Measurements from ENCODE around the gene EEF1G. TPM values are rescaled to one million over a fixed set of nuclear protein-coding genes. Genes with fewer than 3 reads are reported as not detected.

The EEF1G gene
- total RNA-seq, 2 experiments from 2014 or later: 991 to 999 TPM

DNA sequence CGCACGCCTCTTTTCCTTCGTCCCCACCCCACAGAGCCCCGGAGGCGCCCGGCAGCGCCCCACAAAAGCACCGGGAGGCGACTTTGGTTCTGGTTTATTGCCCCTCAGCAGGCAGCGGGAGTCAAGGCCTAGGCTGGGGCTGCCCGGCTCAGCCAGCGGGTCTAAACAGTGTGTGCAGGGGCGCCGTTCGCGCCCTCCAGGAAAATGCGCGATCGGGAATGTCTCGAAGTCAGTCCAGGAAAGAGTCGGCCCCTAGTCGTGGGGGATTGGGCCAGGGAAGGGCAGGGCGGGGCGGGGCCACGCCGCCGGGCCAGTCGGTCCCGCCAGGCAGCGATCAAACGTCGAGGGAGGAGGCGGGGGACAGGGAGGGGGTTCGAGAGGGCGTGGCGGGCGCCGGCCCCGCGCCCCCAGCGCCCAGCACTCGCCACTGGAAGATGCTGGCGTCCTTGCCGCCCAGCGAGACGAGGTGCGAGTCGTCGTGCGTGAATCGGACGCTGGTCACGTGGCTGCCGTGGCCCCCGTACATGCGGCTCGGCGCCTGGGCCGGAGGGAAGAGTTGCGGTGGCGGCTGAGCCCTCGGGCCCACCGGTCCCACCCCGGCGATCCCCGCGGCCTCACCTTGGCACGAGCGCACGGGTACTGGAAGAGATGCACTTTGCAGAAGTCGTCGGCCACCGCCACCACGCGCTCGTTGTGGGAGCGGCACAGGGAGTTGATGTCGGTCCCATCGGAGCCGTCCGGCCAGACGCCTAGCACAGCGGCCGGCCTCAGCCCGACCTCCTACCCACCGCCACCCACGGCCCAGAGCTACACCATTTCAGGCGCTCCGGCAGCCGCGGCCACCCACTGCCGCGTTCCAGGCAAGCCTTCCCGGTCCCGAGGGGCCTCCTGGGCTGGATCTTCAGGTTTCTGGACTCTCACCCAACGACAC is 28.7 kb upstream of the EEF1G start:
- POLR2A ChIA-PET: interaction anchor here (0.7 to 6.4 kb wide), 33 partner anchors 9 to 279 kb away, joined by 3 to 116 read pairs (median 6); partner anchors contain the start of genes AHNAK, B3GAT3, C11orf98 and CSKMT
- H3K27ac Mint-ChIP-seq: peak overlapping the region; percentile 88
- H3K36me3 Mint-ChIP-seq (ENCODE audit: low read depth): peaks cover 67% of the 10 kb centered on the region
- peaks cover 49% of the 10 kb centered on the region for H3K4me1 Mint-ChIP-seq
- no peaks in the 10 kb centered on the region for H3K27me3 Mint-ChIP-seq
- peak overlapping the region; percentile 85 for H3K4me3 Mint-ChIP-seq
- no peak for DNase-seq
- CTCF ChIA-PET: interaction anchor here (0.8 to 3.3 kb wide), 10 partner anchors 9 to 207 kb away, joined by 3 to 51 read pairs (median 6); partner anchors contain the start of genes B3GAT3, EEF1G, HNRNPUL2 and TTC9C
- H3K9me3 Mint-ChIP-seq: no peaks in the 10 kb centered on the region

DNA sequence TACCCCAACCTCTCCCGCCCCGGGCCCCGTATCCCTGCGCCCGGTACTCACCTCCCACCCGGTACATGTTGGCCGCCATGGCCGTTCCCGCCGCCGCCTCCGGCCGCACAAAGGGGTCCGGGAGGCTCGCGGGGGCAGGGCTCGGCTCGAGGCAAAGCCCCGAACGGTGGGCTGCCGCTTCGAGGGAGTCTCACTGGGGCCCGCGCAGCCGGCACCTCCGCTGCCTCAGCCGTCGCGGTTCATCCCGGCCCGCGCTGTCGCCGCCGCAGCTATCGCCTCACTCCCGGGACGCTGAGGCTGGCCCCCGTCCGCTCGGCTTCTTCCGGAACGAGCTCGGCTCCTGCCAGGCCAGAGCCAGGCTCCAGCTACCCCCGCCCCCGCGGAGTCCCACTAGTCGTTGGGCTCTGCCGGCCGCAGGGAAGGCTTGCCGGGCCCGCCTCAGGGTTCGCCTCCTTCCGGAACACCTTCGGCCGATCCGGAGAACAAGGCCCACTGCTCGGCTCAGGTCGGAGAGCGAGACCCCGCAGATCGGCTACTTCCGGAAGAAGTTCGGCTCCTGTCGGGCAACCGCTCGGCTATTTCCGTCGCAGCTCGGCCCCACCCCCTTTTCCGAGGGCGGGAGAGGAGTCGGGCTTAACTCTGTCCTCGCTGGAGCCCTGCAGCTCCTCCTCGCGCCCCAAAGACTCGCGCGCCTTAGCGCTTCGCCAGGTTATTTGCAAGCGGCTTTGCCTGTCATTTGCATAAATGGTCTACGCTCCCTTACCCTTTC is 27.9 kb upstream of the EEF1G start, which contains the start of gene MTA2:
MTA2 (minus strand) TSS at position 494 of the 769 bp plus-strand sequence; CDS start at position 79, 415 bp downstream.
- Mint-ChIP-seq H3K27ac (peak within 1 kb of the TSS; percentile 88), H3K27me3 (no peaks in the 10 kb centered on the region), H3K9me3 (no peaks in the 10 kb centered on the region), H3K4me1 (peaks cover 53% of the 10 kb centered on the region), H3K36me3 (ENCODE audit: low read depth) (peaks cover 69% of the 10 kb centered on the region), H3K4me3 (peak within 1 kb of the TSS; percentile 85)
- POLR2A ChIA-PET: interaction anchor here (0.7 to 6.4 kb wide), 34 partner anchors 10 to 280 kb away, joined by 3 to 116 read pairs (median 4); partner anchors contain the start of genes AHNAK, B3GAT3, C11orf98 and CSKMT
- peak; percentile 100 for DNase-seq
- CTCF ChIA-PET: interaction anchor here (0.8 to 3.3 kb wide), 10 partner anchors 10 to 206 kb away, joined by 3 to 51 read pairs (median 6); partner anchors contain the start of genes B3GAT3, EEF1G, HNRNPUL2 and TTC9C

DNA sequence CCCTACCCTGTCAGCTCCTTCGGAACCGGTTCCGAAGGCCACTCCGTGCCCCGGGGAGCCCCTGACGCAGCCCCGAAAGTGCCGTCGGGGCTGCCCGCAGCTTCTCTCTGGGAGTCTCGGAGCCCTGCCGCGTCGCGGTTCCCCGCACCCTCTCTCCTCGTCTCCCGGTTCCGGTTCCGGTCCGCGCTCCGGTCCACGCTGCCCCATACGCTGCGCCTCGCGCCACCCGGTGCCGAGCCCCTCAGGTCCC is 27.4 kb upstream of the EEF1G start:
- ChIA-PET CTCF (interaction anchor here (0.6 to 3.3 kb wide), 10 partner anchors 9 to 1154 kb away, joined by 3 to 51 read pairs (median 6); partner anchors contain the start of genes EEF1G, HNRNPUL2, TTC9C and TUT1), POLR2A (interaction anchor here (0.6 to 6.4 kb wide), 30 partner anchors 10 to 280 kb away, joined by 3 to 116 read pairs (median 6); partner anchors contain the start of genes B3GAT3, C11orf98, CSKMT and EEF1G)
- Mint-ChIP-seq H3K4me1 (peaks cover 54% of the 10 kb centered on the region), H3K27me3 (no peaks in the 10 kb centered on the region), H3K9me3 (no peaks in the 10 kb centered on the region), H3K27ac (peak overlapping the region; percentile 88), H3K4me3 (peak overlapping the region; percentile 85), H3K36me3 (ENCODE audit: low read depth) (peaks cover 71% of the 10 kb centered on the region)
- DNase-seq: peak; percentile 52

DNA sequence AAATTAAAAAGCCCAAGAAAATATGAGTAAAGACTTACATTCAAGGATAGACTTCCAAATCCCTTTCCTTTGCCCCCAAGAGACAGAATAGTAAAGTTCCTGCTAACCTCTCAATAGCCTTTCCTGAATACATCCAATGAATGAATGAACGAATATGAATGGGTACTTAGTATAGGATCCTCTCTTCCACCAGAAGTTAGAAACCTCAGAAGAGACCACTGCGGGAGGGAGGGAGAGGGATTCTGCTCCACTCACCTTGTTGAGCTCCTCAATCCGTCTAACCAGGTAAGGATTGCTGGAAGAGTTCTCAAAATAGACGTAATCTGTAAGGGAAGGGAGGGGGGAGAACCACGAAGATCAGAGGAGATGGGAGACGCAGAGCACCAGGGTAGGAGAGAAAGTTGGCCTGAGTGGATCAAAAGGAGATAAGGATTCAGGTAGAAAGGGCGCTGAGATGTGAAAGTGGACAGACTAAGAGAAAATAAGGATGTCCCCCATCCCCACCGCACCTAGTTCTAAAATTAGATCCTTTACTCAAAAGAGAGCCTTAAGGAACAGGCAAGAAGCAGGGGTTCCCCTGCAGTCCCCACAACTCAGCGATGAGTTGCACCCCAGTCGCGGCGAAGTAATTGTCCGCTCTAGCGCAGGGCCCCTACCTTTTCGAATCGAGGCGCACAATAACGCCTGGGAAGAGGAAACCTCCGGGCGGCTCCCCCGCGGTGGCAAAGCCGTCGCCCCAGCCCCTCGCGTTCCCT is 26.9 kb upstream of the EEF1G start:
- Mint-ChIP-seq H3K36me3 (ENCODE audit: low read depth) (peaks cover 74% of the 10 kb centered on the region), H3K27ac (peak overlapping the region; percentile 88), H3K4me3 (peak overlapping the region; percentile 85), H3K27me3 (no peaks in the 10 kb centered on the region), H3K4me1 (peaks cover 55% of the 10 kb centered on the region), H3K9me3 (no peaks in the 10 kb centered on the region)
- no peak for DNase-seq
- ChIA-PET POLR2A (interaction anchor here (0.6 to 6.4 kb wide), 28 partner anchors 9 to 281 kb away, joined by 3 to 116 read pairs (median 8); partner anchors contain the start of genes B3GAT3, C11orf98, CSKMT and EEF1G), CTCF (interaction anchor here (0.6 to 3.3 kb wide), 11 partner anchors 9 to 1153 kb away, joined by 3 to 51 read pairs (median 5); partner anchors contain the start of genes C11orf98, CSKMT, EEF1G and EML3)

- ChIA-PET CTCF (interaction anchor here (0.6 to 3.3 kb wide), 8 partner anchors 8 to 205 kb away, joined by 3 to 51 read pairs (median 5); partner anchors contain the start of genes C11orf98, CSKMT, EML3 and ROM1), POLR2A (interaction anchor here (0.8 to 6.4 kb wide), 26 partner anchors 9 to 255 kb away, joined by 3 to 116 read pairs (median 6); partner anchors contain the start of genes B3GAT3, C11orf98, CSKMT and EEF1G)
- Mint-ChIP-seq H3K27ac (peak overlapping the region; percentile 88), H3K4me3 (peak overlapping the region; percentile 85), H3K9me3 (no peaks in the 10 kb centered on the region), H3K36me3 (ENCODE audit: low read depth) (peaks cover 74% of the 10 kb centered on the region), H3K4me1 (peaks cover 60% of the 10 kb centered on the region), H3K27me3 (no peaks in the 10 kb centered on the region)
- no peak for DNase-seq
Measured at GRCh38 chr11:62599901-62600300, 26.2 kb upstream of the EEF1G start.

DNA sequence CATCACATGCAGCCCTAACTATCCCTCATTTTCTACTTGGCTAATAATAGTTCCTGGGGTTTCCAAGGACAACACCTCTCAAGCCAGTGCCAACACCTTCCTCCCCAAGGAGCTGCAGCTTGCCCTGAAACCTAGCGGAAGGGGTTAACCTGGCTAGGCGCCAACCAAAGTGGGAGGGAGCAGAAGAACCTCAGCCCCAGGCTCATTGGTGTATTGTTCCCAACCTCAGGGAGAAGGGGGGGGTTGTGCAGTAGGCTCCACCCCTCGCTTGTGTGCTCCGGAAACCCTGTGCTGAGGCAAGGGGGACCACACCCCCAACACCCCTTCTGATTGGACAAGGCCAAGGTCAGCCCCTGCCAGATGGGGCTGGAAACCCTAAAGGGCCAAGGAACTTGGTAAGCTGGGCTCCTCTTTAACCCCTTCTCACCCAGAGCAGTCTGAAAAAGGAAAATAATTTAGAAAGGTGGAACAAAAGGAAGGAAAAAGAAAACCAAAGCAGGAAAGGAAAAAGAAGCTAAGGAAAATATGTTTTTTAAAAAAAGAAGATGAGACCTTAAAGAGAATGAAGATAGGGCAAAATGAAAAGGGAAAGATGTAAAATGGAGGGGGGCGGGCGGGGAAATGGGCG is 25.5 kb upstream of the EEF1G start:
- peak; percentile 98 for DNase-seq
- H3K27ac Mint-ChIP-seq: peak overlapping the region; percentile 88
- H3K27me3 Mint-ChIP-seq: no peaks in the 10 kb centered on the region
- no peaks in the 10 kb centered on the region for H3K9me3 Mint-ChIP-seq
- H3K36me3 Mint-ChIP-seq (ENCODE audit: low read depth): peaks cover 80% of the 10 kb centered on the region
- ChIA-PET POLR2A (interaction anchor here (0.7 to 6.4 kb wide), 27 partner anchors 8 to 1606 kb away, joined by 3 to 116 read pairs (median 5); partner anchors contain the start of genes B3GAT3, C11orf98, CSKMT and EEF1G), CTCF (interaction anchor here (0.6 to 3.3 kb wide), 9 partner anchors 7 to 205 kb away, joined by 3 to 51 read pairs (median 4); partner anchors contain the start of genes C11orf98, CSKMT, EML3 and LBHD1)
- H3K4me1 Mint-ChIP-seq: peaks cover 67% of the 10 kb centered on the region
- H3K4me3 Mint-ChIP-seq: peak overlapping the region; percentile 85

- ChIA-PET CTCF (interaction anchor here (1.2 to 1.3 kb wide), 2 partner anchors 9 to 53 kb away, joined by 3 read pairs; no protein-coding TSS in a partner anchor), POLR2A (interaction anchor here (0.9 to 5.4 kb wide), 4 partner anchors 19 to 246 kb away, joined by 4 to 129 read pairs (median 5); partner anchors contain the start of genes C11orf98, CSKMT, EEF1G and LBHD1)
- H3K4me1 Mint-ChIP-seq: peaks cover 82% of the 10 kb centered on the region
- peaks cover 85% of the 10 kb centered on the region for H3K36me3 Mint-ChIP-seq (ENCODE audit: low read depth)
- peak overlapping the region; percentile 6 for H3K27ac Mint-ChIP-seq
- no peaks in the 10 kb centered on the region for H3K27me3 Mint-ChIP-seq
- H3K4me3 Mint-ChIP-seq: no peak overlapping the region
- DNase-seq: no peak
- H3K9me3 Mint-ChIP-seq: no peaks in the 10 kb centered on the region
Measured at GRCh38 chr11:62595124-62595523, 21.4 kb upstream of the EEF1G start.

DNA sequence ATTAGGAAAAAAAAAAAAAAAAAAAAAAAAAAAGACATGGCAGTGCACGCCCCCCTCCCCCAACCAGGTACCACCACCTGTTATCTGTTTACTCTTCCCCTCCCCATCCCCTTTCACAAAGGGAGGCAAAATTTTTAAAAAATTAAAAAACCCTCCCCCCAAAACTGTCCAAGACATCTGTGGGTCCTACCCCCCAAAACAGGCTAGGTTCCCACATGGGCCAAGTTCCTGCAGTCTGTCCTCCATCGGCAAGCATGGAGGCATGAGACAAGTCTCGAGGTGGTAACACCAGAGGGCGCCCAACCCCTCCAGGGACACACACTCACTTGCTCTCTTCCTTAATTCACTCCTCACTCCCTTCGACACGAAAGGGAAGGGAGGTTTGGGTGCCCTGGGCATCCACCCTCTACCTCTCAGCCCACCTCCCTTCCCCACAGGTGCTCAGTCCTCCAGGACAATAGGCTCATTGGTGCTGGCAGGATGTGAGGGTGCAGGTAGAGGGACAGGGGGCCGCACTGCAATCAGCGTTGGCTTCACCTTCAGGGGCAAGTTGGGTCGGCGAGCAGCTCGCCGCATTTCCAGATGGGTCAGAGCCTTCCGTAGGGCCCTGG is 19.8 kb upstream of the EEF1G start:
- ChIA-PET POLR2A (interaction anchor here (0.9 to 6.4 kb wide), 24 partner anchors 7 to 288 kb away, joined by 3 to 129 read pairs (median 22); partner anchors contain the start of genes B3GAT3, BSCL2, C11orf98 and CSKMT), CTCF (interaction anchor here (0.7 to 3.7 kb wide), 21 partner anchors 7 to 270 kb away, joined by 3 to 51 read pairs (median 6); partner anchors contain the start of genes B3GAT3, C11orf98, CSKMT and EEF1G)
- DNase-seq: peak; percentile 88
- Mint-ChIP-seq H3K9me3 (no peaks in the 10 kb centered on the region), H3K27ac (peak overlapping the region; percentile 89), H3K27me3 (no peaks in the 10 kb centered on the region), H3K4me1 (peaks cover 78% of the 10 kb centered on the region), H3K4me3 (peak overlapping the region; percentile 63), H3K36me3 (ENCODE audit: low read depth) (peaks cover 71% of the 10 kb centered on the region)

- Mint-ChIP-seq H3K27ac (peak overlapping the region; percentile 96), H3K4me3 (no peak overlapping the region)
Measured at GRCh38 chr11:62592989-62593421, 19.3 kb upstream of the EEF1G start.

GRCh38 chr11:62592146-62592815 is 18.6 kb upstream of the EEF1G start:
- H3K4me1 Mint-ChIP-seq: peaks cover 70% of the 10 kb centered on the region
- H3K4me3 Mint-ChIP-seq: peak overlapping the region; percentile 99
- ChIA-PET POLR2A (interaction anchor here (0.8 to 6.4 kb wide), 57 partner anchors 8 to 1634 kb away, joined by 3 to 129 read pairs (median 7); partner anchors contain the start of genes B3GAT3, BSCL2, C11orf98 and CSKMT), CTCF (interaction anchor here (0.6 to 3.7 kb wide), 41 partner anchors 8 to 289 kb away, joined by 3 to 51 read pairs (median 6); partner anchors contain the start of genes B3GAT3, C11orf98, CSKMT and EEF1G)
- DNase-seq: no peak
- peak overlapping the region; percentile 96 for H3K27ac Mint-ChIP-seq
- no peaks in the 10 kb centered on the region for H3K9me3 Mint-ChIP-seq
- H3K27me3 Mint-ChIP-seq: no peaks in the 10 kb centered on the region
- H3K36me3 Mint-ChIP-seq (ENCODE audit: low read depth): peaks cover 68% of the 10 kb centered on the region

More at GRCh38 chr11:62592989-62593421, 19.3 kb upstream of the EEF1G start:
- ChIA-PET POLR2A (interaction anchor here (0.9 to 6.4 kb wide), 20 partner anchors 7 to 288 kb away, joined by 3 to 129 read pairs (median 26); partner anchors contain the start of genes B3GAT3, BSCL2, C11orf98 and CSKMT), CTCF (interaction anchor here (0.6 to 3.7 kb wide), 24 partner anchors 8 to 271 kb away, joined by 3 to 51 read pairs (median 6); partner anchors contain the start of genes B3GAT3, C11orf98, CSKMT and EEF1G)
- Mint-ChIP-seq H3K36me3 (ENCODE audit: low read depth) (peaks cover 68% of the 10 kb centered on the region), H3K27me3 (no peaks in the 10 kb centered on the region), H3K9me3 (no peaks in the 10 kb centered on the region), H3K4me1 (peaks cover 74% of the 10 kb centered on the region)
- no peak for DNase-seq
